ENCODE measurements around the gene OBP2B.

GRCh38 chr9:133258061-133259015 is 49.3 kb upstream of the OBP2B start:
- TF ChIP-seq, protein P1, sequence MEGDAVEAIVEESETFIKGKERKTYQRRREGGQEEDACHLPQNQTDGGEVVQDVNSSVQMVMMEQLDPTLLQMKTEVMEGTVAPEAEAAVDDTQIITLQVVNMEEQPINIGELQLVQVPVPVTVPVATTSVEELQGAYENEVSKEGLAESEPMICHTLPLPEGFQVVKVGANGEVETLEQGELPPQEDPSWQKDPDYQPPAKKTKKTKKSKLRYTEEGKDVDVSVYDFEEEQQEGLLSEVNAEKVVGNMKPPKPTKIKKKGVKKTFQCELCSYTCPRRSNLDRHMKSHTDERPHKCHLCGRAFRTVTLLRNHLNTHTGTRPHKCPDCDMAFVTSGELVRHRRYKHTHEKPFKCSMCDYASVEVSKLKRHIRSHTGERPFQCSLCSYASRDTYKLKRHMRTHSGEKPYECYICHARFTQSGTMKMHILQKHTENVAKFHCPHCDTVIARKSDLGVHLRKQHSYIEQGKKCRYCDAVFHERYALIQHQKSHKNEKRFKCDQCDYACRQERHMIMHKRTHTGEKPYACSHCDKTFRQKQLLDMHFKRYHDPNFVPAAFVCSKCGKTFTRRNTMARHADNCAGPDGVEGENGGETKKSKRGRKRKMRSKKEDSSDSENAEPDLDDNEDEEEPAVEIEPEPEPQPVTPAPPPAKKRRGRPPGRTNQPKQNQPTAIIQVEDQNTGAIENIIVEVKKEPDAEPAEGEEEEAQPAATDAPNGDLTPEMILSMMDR (IDR thresholded peaks at IDR 0.05 in 4 of 5, conservative IDR thresholded peaks at IDR 0.05 in 1 of 5), result no peak
- no peak for TF ChIP-seq POLR2A (IDR thresholded peaks at IDR 0.05)
